IMR-90 (cell line): Measurements from ENCODE around the gene SNX11. TPM values are rescaled to one million over a fixed set of nuclear protein-coding genes. Genes with fewer than 3 reads are reported as not detected.
"Not testable (repeated sequence)": the region's sequence is repeated elsewhere in the genome, so short reads cannot be mapped to it uniquely, and the experiment has no call there.

Experiments
- ATAC-seq: fragments of 200-7000 bp; cut with Tn5 transposase; 2 replicates; pipeline ENCODE4 v1.9.1; 2020; ENCODE audit warnings: low read depth, mild to moderate bottlenecking, moderate library complexity
- BruUV-seq: library from RNA; stranded (reverse); fragments of 400-500 nt; replicated peaks from 2 replicates; lab custom pipeline; 2021; lab: Mats Ljungman, UMichigan
- CTCF ChIA-PET: fragments of 300-600 bp; formaldehyde crosslinking; extraction: SDS; loops from one replicate; lab custom pipeline; 2021; ENCODE audit warnings: antibody characterized with exemption; lab: Yijun Ruan, JAX
- POLR2A ChIA-PET: fragments of 300-600 bp; sonication (Branson Sonifier 250); formaldehyde crosslinking; loops from one replicate; lab custom pipeline; 2022; ENCODE audit warnings: antibody characterized with exemption; ENCODE audit not compliant: unreplicated experiment; lab: Charles Lee
- DNase-seq: peaks from one replicate; pipeline ENCODE4 v3.0.0; 2013
- H2AFZ ChIP-seq: replicated peaks from 2 replicates; pipeline ENCODE3; 2013; ENCODE audit warnings: low read length, mild to moderate bottlenecking; ENCODE audit not compliant: poor library complexity
- H2AK5ac ChIP-seq: 2 replicates; pipeline ENCODE4 v1.6.1; 2013; ENCODE audit warnings: low read depth, low read length, inconsistent platforms
- H2AK9ac ChIP-seq: replicated peaks from 2 replicates; pipeline ENCODE3; 2013; ENCODE audit warnings: mild to moderate bottlenecking, low read depth, low read length, moderate library complexity; ENCODE audit not compliant: poor library complexity
- H2BK120ac ChIP-seq: 2 replicates; pipeline ENCODE4 v1.6.1; 2013; ENCODE audit warnings: low read depth, low read length, inconsistent platforms
- H2BK15ac ChIP-seq: 3 replicates; pipeline ENCODE4 v1.6.1; 2013; ENCODE audit warnings: low read depth, low read length, inconsistent platforms
- H2BK20ac ChIP-seq: 2 replicates; pipeline ENCODE4 v1.6.1; 2013; ENCODE audit warnings: low read depth, mild to moderate bottlenecking, inconsistent platforms, low read length, moderate library complexity
- H2BK5ac ChIP-seq: 2 replicates; pipeline ENCODE4 v1.6.1; 2013; ENCODE audit warnings: mild to moderate bottlenecking, low read depth, low read length, inconsistent platforms; ENCODE audit not compliant: poor library complexity, severe bottlenecking
- H3K14ac ChIP-seq: replicated peaks from 2 replicates; pipeline ENCODE4 v1.6.1; 2013; ENCODE audit warnings: low read depth, low read length, inconsistent platforms
- H3K18ac ChIP-seq: 2 replicates; pipeline ENCODE4 v1.6.1; 2013; ENCODE audit warnings: low read depth, low read length, control low read depth
- H3K23ac ChIP-seq: 2 replicates; pipeline ENCODE4 v1.6.1; 2013; ENCODE audit warnings: low read depth, low read length, inconsistent platforms
- H3K27ac ChIP-seq: 2 replicates; pipeline ENCODE4 v1.5.1; 2013; ENCODE audit warnings: mild to moderate bottlenecking, control low read depth, low read length; ENCODE audit not compliant: insufficient read depth
- H3K27me3 ChIP-seq: 2 replicates; pipeline ENCODE4 v1.6.1; 2013; ENCODE audit warnings: low read length; ENCODE audit not compliant: control insufficient read depth, insufficient read depth
- H3K36me3 ChIP-seq: 2 replicates; pipeline ENCODE4 v1.6.1; 2013; ENCODE audit warnings: low read length, mixed read lengths; ENCODE audit not compliant: control insufficient read depth, insufficient read depth
- H3K4ac ChIP-seq: 2 replicates; pipeline ENCODE4 v1.6.1; 2013; ENCODE audit warnings: low read depth, low read length, inconsistent platforms
- H3K4me1 ChIP-seq: 2 replicates; pipeline ENCODE4 v1.6.1; 2013; ENCODE audit warnings: low read length, mixed read lengths; ENCODE audit not compliant: control insufficient read depth, insufficient read depth
- H3K4me2 ChIP-seq: 2 replicates; pipeline ENCODE4 v1.6.1; 2013; ENCODE audit warnings: low read depth, mild to moderate bottlenecking, control low read depth, low read length, moderate library complexity
- H3K4me3 ChIP-seq: 2 replicates; pipeline ENCODE4 v1.5.1; 2013; ENCODE audit warnings: low read depth, mild to moderate bottlenecking, control low read depth, low read length, moderate library complexity; ENCODE audit not compliant: insufficient read depth
- H3K56ac ChIP-seq: 2 replicates; pipeline ENCODE4 v1.6.1; 2013; ENCODE audit warnings: low read length, inconsistent platforms; ENCODE audit not compliant: insufficient read depth; ENCODE audit errors: extremely low read depth
- H3K79me1 ChIP-seq, 2 experiments: 2 replicates each; pipeline ENCODE4 v1.6.1; 2013; ENCODE audit warnings: low read length in 2 of 2, inconsistent platforms in 1 of 2, low read depth in 1 of 2
- H3K9ac ChIP-seq: 2 replicates; pipeline ENCODE4 v1.6.1; 2013; ENCODE audit warnings: low read depth, low read length, control low read depth
- H3K9me1 ChIP-seq: 2 replicates; pipeline ENCODE4 v1.6.1; 2013; ENCODE audit warnings: low read length, inconsistent platforms; ENCODE audit not compliant: insufficient read depth
- H3K9me3 ChIP-seq: 2 replicates; pipeline ENCODE4 v1.6.1; 2013; ENCODE audit warnings: low read length; ENCODE audit not compliant: control insufficient read depth, insufficient read depth
- H4K20me1 ChIP-seq: 2 replicates; pipeline ENCODE4 v1.6.1; 2013; ENCODE audit warnings: low read length, inconsistent platforms; ENCODE audit not compliant: insufficient read depth
- H4K5ac ChIP-seq: 2 replicates; pipeline ENCODE4 v1.6.1; 2013; ENCODE audit warnings: mild to moderate bottlenecking, low read depth, low read length, control low read depth
- H4K8ac ChIP-seq, 2 experiments: 2 replicates each; pipeline ENCODE4 v1.6.1; 2013; ENCODE audit warnings: low read depth in 2 of 2, low read length in 2 of 2, control low read depth in 1 of 2, inconsistent platforms in 1 of 2
- H4K91ac ChIP-seq: 2 replicates; pipeline ENCODE4 v1.6.1; 2013; ENCODE audit warnings: low read depth, low read length, inconsistent platforms; ENCODE audit not compliant: insufficient read depth
- WGBS, 2 experiments: methylation state at CpG; one replicate each; pipeline versions ENCODE4 v1.1.5 to v1.1.7; 2013; ENCODE audit warnings: missing lambda C conversion rate in 2 of 2; ENCODE audit not compliant: insufficient read length in 1 of 2; ENCODE audit errors: extremely low coverage in 2 of 2; 5-methylcytosine and 5-hydroxymethylcytosine counted together
- dilution Hi-C: fragments of 300-500 bp; cut with HindIII; formaldehyde crosslinking; loops from one replicate; pipeline ENCODE4 v1.14.3; 2018; ENCODE audit warnings: low sequenced_read_pairs; ENCODE audit not compliant: unreplicated experiment
- in situ Hi-C: fragments of 300-500 bp; cut with MboI; formaldehyde crosslinking; loops from 3 replicates; pipeline ENCODE4 v1.14.3; 2019; ENCODE audit warnings: low sequenced_read_pairs, inconsistent platforms, mixed read lengths
- intact Hi-C: fragments of 100-400 bp; cut with micrococcal nuclease; formaldehyde crosslinking; loops from 2 replicates; pipeline ENCODE4 v1.10.0; 2022
- polyA plus RNA-seq, 3 experiments: library from polyadenylated mRNA; depleted of rRNA; stranded (reverse); fragments of >200 nt; gene quantifications; 2 replicates each; pipeline ENCODE4 v1.2.3, GENCODE V29; 2012; ENCODE audit warnings: low replicate concordance in 1 of 3
- total RNA-seq: library from RNA; depleted of rRNA; stranded (reverse); fragments of >200 nt; gene quantifications from 2 replicates; pipeline ENCODE4 v1.2.3, GENCODE V29; 2012

The SNX11 gene
- total and polyA plus RNA-seq, 2 of the 4 experiments (the other 2 are of a cell fraction): 14.7 to 16.9 TPM

GRCh38 chr17:48077152-48077551 is 30.4 kb upstream of the SNX11 start:
- dilution Hi-C loops, H3K4me2 ChIP-seq, intact Hi-C loops, H3K27me3 ChIP-seq, H3K9me3 ChIP-seq, H4K8ac ChIP-seq, in situ Hi-C loops, H2BK20ac ChIP-seq, H3K4me1 ChIP-seq, H2AK5ac ChIP-seq, H2AK9ac ChIP-seq, H2BK5ac ChIP-seq, H2BK15ac ChIP-seq, ATAC-seq, H3K9ac ChIP-seq, H3K14ac ChIP-seq, H3K4me3 ChIP-seq, H3K4ac ChIP-seq, H2BK120ac ChIP-seq, H3K27ac ChIP-seq, DNase-seq, H3K23ac ChIP-seq, H3K18ac ChIP-seq, H2AFZ ChIP-seq, H3K9me1 ChIP-seq, H3K56ac ChIP-seq, H4K5ac ChIP-seq, H4K91ac ChIP-seq, BruUV-seq: not testable (repeated sequence)
- peaks cover 32 to 50% of the 10 kb centered on the region in 2 experiments for H3K79me1 ChIP-seq
- peaks cover 20% of the 10 kb centered on the region for H3K36me3 ChIP-seq
- ChIA-PET POLR2A (interaction anchor here (0.6 kb wide), 2 partner anchors 24 to 71 kb away, joined by 4 to 9 read pairs; no protein-coding TSS in a partner anchor), CTCF (interaction anchor here (0.6 kb wide), 1 partner anchor 12 kb away, joined by 4 read pairs; no protein-coding TSS in a partner anchor)
- H4K20me1 ChIP-seq: peaks cover 28% of the 10 kb centered on the region
- 100% methylated on average over 1 of the region's 10 CpGs; no CpG with 5 or more reads in 1 of the 2 experiments for WGBS, 2 experiments
